Aorta (tissue), 5 donors: ENCODE results near the gene MAPK11. TPM values are rescaled to one million over a fixed set of nuclear protein-coding genes. Genes with fewer than 3 reads are reported as not detected.

Experiments
- ATAC-seq: fragments of 200-7000 bp; cut with Tn5 transposase; one replicate; pipeline ENCODE4 v1.9.1; 2022; ENCODE audit warnings: moderate library complexity; ENCODE audit not compliant: low FRiP score
- DNase-seq, 2 donors: peaks; one replicate each; pipeline ENCODE4 v3.0.0-alpha.2; 2020
- H3K27ac ChIP-seq, 2 donors: one replicate each; pipeline ENCODE4 v1.5.1; 2013; ENCODE audit warnings: low read length in 2 of 2, mild to moderate bottlenecking in 2 of 2, moderate library complexity in 2 of 2, control low read depth in 1 of 2, inconsistent platforms in 1 of 2, low read depth in 1 of 2
- H3K27me3 ChIP-seq, 2 donors: one replicate each; pipeline ENCODE4 v1.6.1; 2013; ENCODE audit warnings: control low read depth in 1 of 2, low read length in 1 of 2, mild to moderate bottlenecking in 1 of 2, moderate library complexity in 1 of 2; ENCODE audit not compliant: insufficient read depth in 2 of 2, control insufficient read depth in 1 of 2
- H3K36me3 ChIP-seq, 2 donors: one replicate each; pipeline ENCODE4 v1.6.1; 2013; ENCODE audit warnings: control low read depth in 1 of 2, low read length in 1 of 2, mild to moderate bottlenecking in 1 of 2; ENCODE audit not compliant: insufficient read depth in 2 of 2, control insufficient read depth in 1 of 2
- H3K4me1 ChIP-seq, 2 donors: one replicate each; pipeline ENCODE4 v1.6.1; 2013; ENCODE audit warnings: low read length in 2 of 2, control low read depth in 1 of 2, mild to moderate bottlenecking in 1 of 2, moderate library complexity in 1 of 2; ENCODE audit not compliant: insufficient read depth in 2 of 2, control insufficient read depth in 1 of 2
- H3K4me3 ChIP-seq, 2 donors: one replicate each; pipeline ENCODE4 v1.5.1; 2013; ENCODE audit warnings: low read length in 2 of 2, control low read depth in 1 of 2, mild to moderate bottlenecking in 1 of 2
- H3K9me3 ChIP-seq: one replicate; pipeline ENCODE4 v1.6.1; 2013; ENCODE audit warnings: mild to moderate bottlenecking, low read length; ENCODE audit not compliant: control insufficient read depth
- WGBS, 2 donors: extraction: QIAGEN DNeasy Blood & Tissue Kit; methylation state at CpG; one replicate each; pipeline ENCODE4 v1.1.7; 2013; 5-methylcytosine and 5-hydroxymethylcytosine counted together
- intact Hi-C, 2 donors: fragments of 100-400 bp; cut with DNase I; formaldehyde crosslinking; loops; one replicate each; pipeline versions ENCODE4 v1.14.2 to v1.15.0; 2022
- polyA plus RNA-seq, 2 donors: library from polyadenylated mRNA; stranded (reverse); fragments of 200-250 nt; gene quantifications; one replicate each; pipeline ENCODE4 v1.2.3, GENCODE V29; 2013
- total RNA-seq, 2 donors: library from RNA; stranded (reverse); fragmentation: NEBNext Ultra II Directional; extraction: Animal tissue kit (Norgen Biotek cat#: 25700); gene quantifications; one replicate each; pipeline ENCODE4 v1.2.1, GENCODE V29; 2021
- donor health status: healthy with polysubstance abuse.
- donor health status: Bipolar disorder and iron deficiency.
- donor health status: DM: no; HTN: no; CAD: no.
- donor health status: DM: no; HTN: no; CAD: no.
- donor health status: DM: yes; HTN: yes; CAD: no.

MAPK11 gene
- total and polyA plus RNA-seq, 4 donors, result 0.13 to 23.2 (median 12.8) TPM

DNA sequence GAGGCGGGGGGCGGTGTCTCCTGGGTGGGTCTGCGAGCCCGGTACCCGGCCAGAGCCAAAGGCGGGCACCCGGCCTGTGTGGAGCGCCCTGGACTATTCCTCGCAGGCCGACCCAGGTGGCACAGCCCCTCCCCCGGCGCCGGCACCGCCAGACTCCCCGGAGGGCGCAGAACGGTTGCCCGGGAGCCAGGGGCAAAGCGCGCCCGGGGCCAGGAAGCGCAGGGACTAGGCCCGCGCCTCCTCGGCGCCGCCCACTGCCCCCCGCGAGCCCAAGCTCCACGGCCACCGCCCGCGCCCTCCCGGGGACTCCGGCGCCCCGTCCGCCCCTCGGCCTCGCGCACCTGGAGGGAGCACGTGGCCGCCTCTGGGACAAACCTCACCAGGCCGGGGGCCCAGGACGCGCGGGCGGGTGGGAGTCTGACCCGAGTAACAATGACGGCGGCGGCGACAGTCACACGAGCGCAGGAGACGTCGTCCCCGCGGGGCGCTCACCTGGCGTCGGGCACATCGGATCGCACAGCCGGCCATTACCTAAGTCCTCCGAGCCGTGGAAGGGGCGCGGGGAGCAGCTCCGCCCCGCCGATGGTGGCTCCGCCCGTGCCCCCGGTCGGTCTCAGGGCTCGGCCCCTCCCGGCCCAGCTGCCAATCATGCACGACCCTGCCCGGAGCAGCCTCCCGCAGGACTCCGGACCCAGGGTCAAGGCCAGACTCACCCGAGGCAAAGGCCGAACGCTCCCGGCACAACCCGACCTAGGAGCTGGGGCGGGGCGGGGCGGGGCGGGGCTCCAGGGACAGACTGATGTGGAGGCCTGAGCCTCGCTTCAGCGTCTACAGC, 29.8 kb upstream of the MAPK11 start:
- no peak overlapping the region for H3K27ac ChIP-seq
- no peak for ATAC-seq
- no peaks in the 10 kb centered on the region for H3K9me3 ChIP-seq
- H3K27me3 ChIP-seq, result no peaks in the 10 kb centered on the region
- no peak overlapping the region for H3K4me3 ChIP-seq
- H3K36me3 ChIP-seq, result no peaks in the 10 kb centered on the region
- WGBS, 2 donors, result 57 to 67% methylated on average over 75 to 93 of the region's 93 CpGs
- no peak for DNase-seq
- intact Hi-C loops, result no loop called here
- H3K4me1 ChIP-seq, result peaks cover 0 to 5% of the 10 kb centered on the region in 2 donors

DNA sequence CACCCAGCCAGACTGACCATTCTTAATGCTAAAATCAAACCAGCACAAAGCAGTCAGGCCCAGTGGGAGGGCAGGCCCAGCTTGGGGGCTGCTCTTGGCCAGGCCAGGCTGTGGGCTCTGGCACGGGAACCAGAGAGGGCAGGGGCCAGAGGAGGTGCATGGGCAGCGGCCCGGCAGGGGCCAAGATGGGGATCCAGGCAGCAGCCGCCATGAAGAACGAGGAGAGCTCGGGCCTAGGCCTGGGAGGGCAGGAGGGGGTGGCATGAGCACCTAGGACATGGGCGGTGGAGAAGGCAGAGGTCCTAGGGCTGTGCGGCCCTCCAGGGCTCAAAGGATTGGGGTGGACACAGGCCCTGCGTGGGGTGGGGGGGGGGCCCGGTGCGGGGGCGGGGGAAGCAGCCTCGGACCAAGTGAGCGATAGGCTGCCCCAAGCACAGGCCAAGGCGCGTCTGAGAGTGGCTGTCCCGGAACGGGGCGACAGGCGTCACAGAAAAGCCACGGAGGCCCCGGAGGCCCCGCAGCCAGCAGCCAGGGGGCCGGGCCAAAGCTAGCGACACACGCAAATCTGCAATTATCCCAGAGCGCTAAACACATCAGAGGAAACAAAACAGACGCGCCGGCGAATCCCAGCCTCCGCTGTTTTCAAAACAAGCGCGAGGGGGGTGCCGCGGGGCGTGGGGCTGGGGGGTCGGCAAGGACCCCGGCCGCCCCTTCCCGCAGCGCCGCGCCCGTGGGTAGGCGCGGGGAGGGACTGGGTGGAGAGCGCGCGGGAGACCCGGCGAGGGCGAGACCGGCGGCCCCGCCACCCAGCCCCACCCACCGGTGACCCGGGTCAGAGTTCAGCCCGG, 29.0 kb upstream of the MAPK11 start:
- 66 to 70% methylated on average over 38 to 59 of the region's 59 CpGs for WGBS, 2 donors
- Histone ChIP-seq H3K27ac (no peak overlapping the region), H3K4me3 (no peak overlapping the region), H3K4me1 (peaks cover 0 to 2% of the 10 kb centered on the region in 2 donors), H3K27me3 (no peaks in the 10 kb centered on the region), H3K36me3 (no peaks in the 10 kb centered on the region), H3K9me3 (no peaks in the 10 kb centered on the region)
- no peak for DNase-seq
- no peak for ATAC-seq
- intact Hi-C loops, result no loop called here

DNA sequence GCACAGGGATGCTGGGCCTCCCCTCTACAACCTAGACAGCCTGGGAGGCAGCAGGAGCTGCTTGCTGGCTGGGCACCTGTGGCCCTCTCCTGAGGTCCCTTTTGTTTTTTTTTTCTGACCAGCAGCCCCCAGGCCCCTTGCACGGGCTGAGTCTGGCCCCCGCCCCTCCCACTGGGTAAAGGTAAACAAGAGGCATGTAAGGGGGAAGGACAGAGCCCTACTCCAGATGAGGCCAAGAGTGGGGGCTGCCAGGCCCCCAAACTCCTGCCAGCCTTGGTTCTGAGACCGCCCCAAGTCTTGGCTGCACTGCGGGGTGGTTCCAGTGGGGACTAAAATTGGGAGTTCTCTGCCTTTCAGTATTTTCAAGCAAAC, 28.1 kb upstream of the MAPK11 start:
- H3K4me3 ChIP-seq, result no peak overlapping the region
- 78 to 80% methylated on average over 4 of the region's 4 CpGs for WGBS, 2 donors
- DNase-seq (no peak), ATAC-seq (no peak)
- H3K27me3 ChIP-seq, result no peaks in the 10 kb centered on the region
- no peak overlapping the region for H3K27ac ChIP-seq
- intact Hi-C loops, result no loop called here
- no peaks in the 10 kb centered on the region for H3K36me3 ChIP-seq
- H3K4me1 ChIP-seq, result no peaks in the 10 kb centered on the region
- H3K9me3 ChIP-seq, result no peaks in the 10 kb centered on the region

DNA sequence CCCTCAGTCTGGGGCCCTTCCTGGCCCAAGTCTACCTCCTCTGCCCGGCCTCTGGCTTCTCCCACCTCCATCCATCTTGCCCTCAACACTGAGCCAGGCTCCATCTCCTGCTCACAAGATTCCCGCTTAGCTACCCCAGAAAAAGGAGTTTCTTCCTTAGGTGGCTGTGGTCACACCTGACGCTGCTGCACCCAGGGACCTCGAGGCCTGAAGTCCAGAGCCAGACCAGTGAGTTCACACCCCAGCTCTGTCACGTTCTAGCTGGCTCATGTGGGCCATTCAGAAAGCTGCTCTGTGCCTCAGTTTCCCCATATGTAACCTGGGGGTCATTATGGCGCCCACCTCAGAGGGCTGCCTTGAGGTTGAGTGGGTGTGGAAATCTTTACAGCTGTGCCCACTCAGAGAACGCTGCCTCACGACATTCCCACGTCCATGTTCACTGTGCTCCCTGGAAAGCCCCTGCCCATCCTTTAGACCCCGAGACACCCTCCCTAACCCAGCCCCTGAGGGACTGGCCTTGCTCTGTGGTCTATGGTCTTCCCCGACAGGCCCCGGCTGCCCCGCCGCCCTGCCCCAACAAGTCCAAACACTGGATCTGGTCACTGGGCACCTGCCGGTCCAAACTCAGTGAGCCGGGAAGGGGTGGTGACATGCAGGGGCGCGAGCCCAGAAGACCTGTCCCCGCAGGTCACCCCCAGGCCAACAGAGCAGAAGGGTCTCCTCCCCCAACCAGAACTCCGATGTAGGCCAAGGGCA, 27.5 kb upstream of the MAPK11 start:
- Histone ChIP-seq H3K36me3 (no peaks in the 10 kb centered on the region), H3K27ac (no peak overlapping the region), H3K27me3 (no peaks in the 10 kb centered on the region), H3K4me1 (no peaks in the 10 kb centered on the region), H3K4me3 (no peak overlapping the region), H3K9me3 (no peaks in the 10 kb centered on the region)
- 86 to 88% methylated on average over 19 to 20 of the region's 20 CpGs for WGBS, 2 donors
- ATAC-seq, result no peak
- DNase-seq, result no peak
- intact Hi-C loops, result no loop called here

DNA sequence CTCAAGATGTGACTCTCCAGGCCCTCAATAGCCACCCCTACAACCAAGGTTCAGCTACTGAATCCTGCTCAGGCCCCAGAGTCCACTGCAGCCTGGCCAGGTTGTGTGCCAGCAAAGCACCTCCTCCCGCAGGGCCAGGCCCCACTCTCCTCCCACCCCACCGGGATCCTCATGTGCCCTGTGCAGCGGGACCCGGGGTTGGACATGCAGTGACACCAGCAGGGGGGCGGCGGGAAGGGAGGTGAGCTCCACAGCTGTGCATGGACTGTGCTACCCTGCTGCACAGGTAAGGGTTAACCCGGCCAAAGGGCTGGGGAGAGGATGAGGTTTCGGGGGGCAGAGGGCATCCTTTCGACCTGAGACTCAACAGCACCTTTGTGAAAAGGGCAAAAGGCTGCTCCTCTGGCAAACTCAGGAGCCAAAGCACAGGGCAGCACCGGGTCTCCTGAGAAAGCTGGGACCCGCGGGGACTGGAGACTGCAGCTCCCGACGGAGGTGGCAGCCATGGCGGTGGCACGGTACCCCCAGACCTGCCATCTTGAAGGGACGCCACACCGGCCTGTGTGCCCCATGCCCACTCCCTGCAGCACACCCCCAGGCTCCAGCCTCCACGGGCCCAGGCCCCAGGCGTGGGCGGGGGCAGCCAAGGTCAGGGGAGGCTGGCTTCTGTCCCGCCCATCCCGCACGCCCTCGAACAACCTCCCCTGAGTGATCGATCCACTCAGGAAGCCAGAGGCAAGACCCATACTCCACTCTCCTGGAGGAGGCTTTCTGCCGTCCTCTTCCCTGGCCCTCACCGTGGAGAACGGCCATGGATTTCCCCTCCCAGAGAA, 26.7 kb upstream of the MAPK11 start:
- H3K4me3 ChIP-seq, result no peak overlapping the region
- no peaks in the 10 kb centered on the region for H3K4me1 ChIP-seq
- intact Hi-C loops, result no loop called here
- no peaks in the 10 kb centered on the region for H3K27me3 ChIP-seq
- H3K36me3 ChIP-seq, result no peaks in the 10 kb centered on the region
- ATAC-seq (no peak), DNase-seq (no peak)
- no peak overlapping the region for H3K27ac ChIP-seq
- WGBS, 2 donors, result 71 to 76% methylated on average over 28 to 29 of the region's 29 CpGs
- no peaks in the 10 kb centered on the region for H3K9me3 ChIP-seq

DNA sequence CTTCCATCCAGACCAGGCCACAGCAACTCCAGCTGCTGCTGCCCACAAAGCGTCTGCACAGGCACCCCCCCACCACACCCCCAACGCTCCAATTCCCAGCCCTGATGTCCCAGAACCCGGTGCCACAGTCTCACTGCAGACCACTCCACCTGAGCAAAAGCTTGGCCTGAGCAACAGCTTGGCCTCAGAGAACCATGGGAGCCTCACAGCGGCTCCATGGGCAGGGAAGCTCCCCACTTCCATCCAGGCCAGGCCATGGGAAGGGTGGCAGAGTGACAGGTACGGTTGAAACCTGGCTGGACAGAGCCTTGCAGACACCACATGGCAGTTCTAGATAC, 24.1 kb upstream of the MAPK11 start:
- H3K4me3 ChIP-seq, result no peak overlapping the region
- no peaks in the 10 kb centered on the region for H3K27me3 ChIP-seq
- intact Hi-C loops, result no loop called here
- H3K36me3 ChIP-seq, result no peaks in the 10 kb centered on the region
- H3K4me1 ChIP-seq, result no peaks in the 10 kb centered on the region
- no peak for DNase-seq
- ATAC-seq, result no peak
- 41 to 51% methylated on average over 5 of the region's 5 CpGs for WGBS, 2 donors
- H3K9me3 ChIP-seq, result no peaks in the 10 kb centered on the region
- peak overlapping the region in 1 of 2 donors; percentile 90 for H3K27ac ChIP-seq

DNA sequence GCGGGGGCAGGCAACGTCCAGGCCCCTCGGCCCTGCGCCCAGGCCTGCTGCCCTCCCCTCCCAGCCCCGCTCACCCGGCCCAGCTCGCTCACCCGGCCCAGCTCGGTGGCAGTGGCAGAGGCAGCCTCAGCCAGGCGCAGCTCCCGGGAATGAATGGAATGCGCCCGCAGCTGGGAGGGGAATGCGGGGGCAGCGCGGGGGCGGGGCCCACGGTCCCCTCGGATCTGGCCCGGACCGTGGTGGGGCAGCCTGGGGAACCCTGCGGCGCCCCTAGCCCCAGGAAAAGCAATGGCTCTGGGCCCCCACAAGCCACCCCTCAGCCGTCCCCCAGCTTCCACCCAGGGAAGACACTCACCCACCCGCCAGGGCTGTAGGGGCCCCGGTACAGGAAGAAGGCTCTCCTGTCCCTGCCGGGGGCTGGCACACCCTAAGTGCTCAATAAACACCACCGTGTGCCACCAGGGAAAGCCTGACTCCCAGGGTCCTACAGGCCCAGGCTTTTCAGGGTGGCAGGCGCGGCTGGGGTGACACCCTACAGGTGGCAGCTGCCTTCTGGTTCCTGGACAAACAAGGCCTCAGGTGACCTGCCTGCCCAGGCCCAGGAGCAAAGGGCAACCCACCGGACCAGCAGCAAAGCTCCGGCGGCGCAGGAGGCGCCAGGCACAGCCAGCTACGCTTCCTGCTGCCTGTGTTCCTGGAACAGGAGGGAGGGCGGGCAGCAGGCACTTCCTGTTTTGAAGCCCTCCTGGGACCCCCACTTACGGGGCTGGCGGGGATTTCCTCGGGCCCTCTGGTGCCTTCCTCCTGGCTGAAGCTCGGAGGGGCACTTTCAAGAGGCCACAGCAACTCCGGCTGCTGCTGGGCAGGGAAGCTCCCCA, 23.5 kb upstream of the MAPK11 start:
- H3K27ac ChIP-seq, result peak overlapping the region; percentile 1 to 90
- H3K4me1 ChIP-seq, result no peaks in the 10 kb centered on the region
- WGBS, 2 donors, result 4 to 9% methylated on average over 34 to 42 of the region's 42 CpGs
- no peaks in the 10 kb centered on the region for H3K27me3 ChIP-seq
- intact Hi-C loops, result loop anchor here in 1 of 2 donors (1.0 kb wide), 1 partner anchor 12 kb away; no protein-coding TSS in a partner anchor
- DNase-seq (peak; percentile 87 to 93), ATAC-seq (peak; percentile 85)
- no peaks in the 10 kb centered on the region for H3K36me3 ChIP-seq
- no peak overlapping the region for H3K4me3 ChIP-seq
- H3K9me3 ChIP-seq, result no peaks in the 10 kb centered on the region
